GM23338 (cell line): ENCODE measurements around the gene UBE2QL1. TPM values are rescaled to one million over a fixed set of nuclear protein-coding genes. Genes with fewer than 3 reads are reported as not detected.

ENCODE experiments used
- ATAC-seq: fragments of 200-7000 bp; cut with Tn5 transposase; 3 replicates; pipeline ENCODE4 v1.9.1; 2020
- DNase-seq: peaks from one replicate; pipeline ENCODE4 v3.0.0-alpha.2; 2015; ENCODE audit warnings: low spot score
- H2AFZ ChIP-seq: fragments of 200-600 bp; sonication (generic); 2 replicates; pipeline ENCODE4 v1.8.0; 2016; ENCODE audit warnings: antibody characterized with exemption, mild to moderate bottlenecking, moderate library complexity
- H3F3A ChIP-seq: fragments of 200-600 bp; sonication (generic); replicated peaks from 2 replicates; pipeline ENCODE4 v1.8.0; 2017; ENCODE audit warnings: antibody characterized with exemption, mixed run types, low read depth
- H3K27ac ChIP-seq: fragments of 200-600 bp; sonication (generic); 2 replicates; pipeline ENCODE4 v1.6.1; 2016; ENCODE audit warnings: low read depth
- H3K27me3 ChIP-seq: fragments of 200-600 bp; sonication (generic); 2 replicates; pipeline ENCODE4 v1.8.0; 2016; ENCODE audit warnings: mild to moderate bottlenecking, mixed run types, moderate library complexity; ENCODE audit not compliant: insufficient read depth
- H3K36me3 ChIP-seq: fragments of 200-600 bp; sonication (generic); 2 replicates; pipeline ENCODE4 v1.8.0; 2016; ENCODE audit warnings: mild to moderate bottlenecking; ENCODE audit not compliant: insufficient read depth
- H3K4me1 ChIP-seq: fragments of 200-600 bp; sonication (generic); 2 replicates; pipeline ENCODE4 v1.8.0; 2016; ENCODE audit warnings: mild to moderate bottlenecking, moderate library complexity; ENCODE audit not compliant: insufficient read depth
- H3K4me2 ChIP-seq: fragments of 200-600 bp; sonication (generic); 2 replicates; pipeline ENCODE4 v1.7.1; 2017; ENCODE audit warnings: mixed run types
- H3K4me3 ChIP-seq: fragments of 200-600 bp; sonication (generic); 2 replicates; pipeline ENCODE4 v1.6.1; 2016; ENCODE audit warnings: mixed run types
- H3K79me2 ChIP-seq: fragments of 200-600 bp; sonication (generic); replicated peaks from 2 replicates; pipeline ENCODE4 v1.8.0; 2017; ENCODE audit warnings: mild to moderate bottlenecking; ENCODE audit not compliant: insufficient read depth
- H3K9me2 ChIP-seq: fragments of 200-600 bp; sonication (generic); 2 replicates; pipeline ENCODE4 v1.8.0; 2017; ENCODE audit not compliant: insufficient read depth
- H4K20me1 ChIP-seq: fragments of 200-600 bp; sonication (generic); replicated peaks from 2 replicates; pipeline ENCODE4 v1.8.0; 2017; ENCODE audit warnings: mild to moderate bottlenecking; ENCODE audit not compliant: insufficient read depth
- H3K27ac Mint-ChIP-seq: 2 replicates; pipeline ENCODE4 v1.8.0; 2020; ENCODE audit warnings: inconsistent platforms, mild to moderate bottlenecking, moderate library complexity, mixed read lengths
- H3K27me3 Mint-ChIP-seq: 3 replicates; pipeline ENCODE4 v1.8.0; 2022; ENCODE audit warnings: low read depth, mild to moderate bottlenecking, moderate library complexity, mixed read lengths, inconsistent platforms; ENCODE audit not compliant: insufficient read depth, poor library complexity
- H3K36me3 Mint-ChIP-seq: 3 replicates; pipeline ENCODE4 v1.8.0; 2021; ENCODE audit warnings: low read depth, mild to moderate bottlenecking, inconsistent platforms, moderate library complexity, mixed read lengths
- H3K4me1 Mint-ChIP-seq: 3 replicates; pipeline ENCODE4 v1.8.0; 2020; ENCODE audit warnings: mild to moderate bottlenecking, inconsistent platforms, mixed read lengths
- H3K4me3 Mint-ChIP-seq: 3 replicates; pipeline ENCODE4 v1.8.0; 2021; ENCODE audit warnings: moderate library complexity, mild to moderate bottlenecking, inconsistent platforms, mixed read lengths
- H3K9me3 Mint-ChIP-seq: 3 replicates; pipeline ENCODE4 v1.8.0; 2020; ENCODE audit warnings: moderate library complexity, mild to moderate bottlenecking, inconsistent platforms, mixed read lengths
- CREB1 ChIP-seq: fragments of 250-450 bp; sonication (Bioruptor Pico); IDR thresholded peaks from 2 replicates; pipeline ENCODE4 v1.5.0; 2020; ENCODE audit warnings: low read depth, mild to moderate bottlenecking, moderate library complexity
- CTCF ChIP-seq, 2 experiments: fragments of 200-600 bp in 1 of 2; sonication (generic) in 1 of 2; conservative IDR thresholded peaks; 2 replicates each; pipeline versions ENCODE4 v1.5.1 to v1.6.1; 2016 to 2017; ENCODE audit warnings: antibody characterized with exemption in 2 of 2, low read depth in 2 of 2, mild to moderate bottlenecking in 2 of 2, moderate library complexity in 1 of 2
- ETS1 ChIP-seq: IDR thresholded peaks from 2 replicates; pipeline ENCODE4 v1.6.1; 2016; ENCODE audit warnings: antibody characterized with exemption
- EZH2 ChIP-seq: fragments of 200-600 bp; sonication (generic); IDR thresholded peaks from one replicate; pipeline ENCODE4 v1.8.0; 2017; ENCODE audit warnings: antibody characterized with exemption, mild to moderate bottlenecking, low read depth; ENCODE audit not compliant: unreplicated experiment
- EZH2phosphoT487 ChIP-seq: fragments of 200-600 bp; sonication (generic); IDR thresholded peaks from one replicate; pipeline ENCODE4 v1.8.1; 2018; ENCODE audit warnings: antibody characterized with exemption; ENCODE audit not compliant: unreplicated experiment
- JUNB ChIP-seq: IDR thresholded peaks from one replicate; pipeline ENCODE4 v1.6.1; 2016; ENCODE audit warnings: antibody characterized with exemption; ENCODE audit not compliant: unreplicated experiment
- NANOG ChIP-seq: IDR thresholded peaks from 2 replicates; pipeline ENCODE4 v1.6.1; 2016; ENCODE audit warnings: antibody characterized with exemption, borderline replicate concordance
- POLR2AphosphoS5 ChIP-seq: IDR thresholded peaks from 2 replicates; pipeline ENCODE4 v1.6.1; 2016; ENCODE audit warnings: antibody characterized with exemption, low read depth
- REST ChIP-seq: IDR thresholded peaks from one replicate; pipeline ENCODE4 v1.6.1; 2018; ENCODE audit warnings: antibody characterized with exemption; ENCODE audit not compliant: unreplicated experiment
- STAT1 ChIP-seq: IDR thresholded peaks from one replicate; pipeline ENCODE4 v1.6.1; 2016; ENCODE audit warnings: antibody characterized with exemption; ENCODE audit not compliant: unreplicated experiment
- ZNF114 ChIP-seq: fragments of 250-450 bp; sonication (Bioruptor Pico); IDR thresholded peaks from 2 replicates; pipeline ENCODE4 v1.5.0; 2020; ENCODE audit warnings: mild to moderate bottlenecking, moderate library complexity
- ZNF331 ChIP-seq: fragments of 250-450 bp; sonication (Bioruptor Pico); IDR thresholded peaks from 2 replicates; pipeline ENCODE4 v1.5.0; 2020; ENCODE audit warnings: low read depth, mild to moderate bottlenecking, moderate library complexity
- ZNF462 ChIP-seq: fragments of 250-450 bp; sonication (Bioruptor Pico); IDR thresholded peaks from 2 replicates; pipeline ENCODE4 v1.5.0; 2020; ENCODE audit warnings: mild to moderate bottlenecking, moderate library complexity
- polyA plus RNA-seq: library from polyadenylated mRNA; unstranded; fragments of >200 nt; fragmentation: Nextera tagmentation; extraction: Ambion mirVana; gene quantifications from 2 replicates; pipeline ENCODE4 v1.2.1, GENCODE V29; 2016
- total RNA-seq: library from RNA; depleted of rRNA; stranded (reverse); fragments of >200 nt; shearing (Covaris generic); gene quantifications from 2 replicates; pipeline ENCODE4 v1.2.3, GENCODE V29; 2014

The UBE2QL1 gene
- total and polyA plus RNA-seq, 2 experiments from 2014 or later, result 0.40 to 0.83 TPM

- DNase-seq (no peak), ATAC-seq (peak; percentile 27; the same call in 1 of the 3 replicates)
- Histone ChIP-seq H2AFZ (no peak overlapping the region), H3K79me2 (no peaks in the 10 kb centered on the region), H3K4me2 (no peak overlapping the region), H3K36me3 (no peaks in the 10 kb centered on the region), H4K20me1 (no peaks in the 10 kb centered on the region), H3K9me2 (no peaks in the 10 kb centered on the region), H3K4me1 (peaks cover 8% of the 10 kb centered on the region), H3K27me3 (no peaks in the 10 kb centered on the region), H3F3A (no peaks in the 10 kb centered on the region), H3K4me3 (no peak overlapping the region), H3K27ac (no peak overlapping the region)
- no peaks in the 10 kb centered on the region for H3K36me3 Mint-ChIP-seq
- peaks cover 15% of the 10 kb centered on the region for H3K4me1 Mint-ChIP-seq
- H3K9me3 Mint-ChIP-seq, result no peaks in the 10 kb centered on the region
- H3K27ac Mint-ChIP-seq, result no peak overlapping the region
- TF ChIP-seq ETS1 (no peak), ZNF462 (CRISPR knock-in tag) (no peak), POLR2AphosphoS5 (no peak), JUNB (no peak), REST (no peak), CTCF (conservative IDR thresholded peaks at IDR 0.05; ENCODE audit: low read depth in 2 of 2) (no peak), EZH2 (no peak), CREB1 (CRISPR knock-in tag) (no peak), NANOG (no peak), EZH2phosphoT487 (no peak), STAT1 (no peak), ZNF331 (CRISPR knock-in tag) (no peak), ZNF114 (no peak)
- H3K27me3 Mint-ChIP-seq, result peaks cover 9% of the 10 kb centered on the region
- no peak overlapping the region for H3K4me3 Mint-ChIP-seq
These were observed 42.0 kb downstream of the UBE2QL1 start for GRCh38 chr5:6490693-6491092.
